Measurements from ENCODE around the gene FBXO40. TPM values are rescaled to one million over a fixed set of nuclear protein-coding genes. Genes with fewer than 3 reads are reported as not detected.
A peak's percentile ranks its signal among the peaks of the same experiment; 100 is the strongest.

Gene FBXO40
- total and polyA plus RNA-seq, 12 donors, result 2.9 to 279 (median 217) TPM

GRCh38 chr3:121627622-121628021, 34.4 kb downstream of the FBXO40 start:
- 63 to 68% methylated on average over 3 of the region's 3 CpGs for whole genome bisulfite sequencing, 2 donors
- H3K4me1 ChIP-seq, result peaks cover 0 to 51% (median 14%) of the 10 kb centered on the region in 9 donors
- intact Hi-C loops (cut with DNase I), result no loop called here
- peak overlapping the region in 3 of 10 donors; percentile 35 to 52 (median 48) for H3K27ac ChIP-seq
- H3K9me3 ChIP-seq, result no peaks in the 10 kb centered on the region
- DNase-seq (no peak), ATAC-seq (peak in 2 of 8 donors; percentile 34 to 35)
- H3K27me3 ChIP-seq, result no peaks in the 10 kb centered on the region
- no peak overlapping the region for H3K4me3 ChIP-seq
- TF ChIP-seq CTCF (IDR thresholded peaks at IDR 0.05), result no peak
- H3K36me3 ChIP-seq, result peaks cover 0 to 39% (median 0%) of the 10 kb centered on the region in 9 donors

- 55 to 70% methylated on average over 6 of the region's 6 CpGs for WGBS, 2 donors
- H3K4me1 ChIP-seq, result peaks cover 0 to 44% (median 14%) of the 10 kb centered on the region in 9 donors
- no peak for TF ChIP-seq CTCF (IDR thresholded peaks at IDR 0.05)
- intact Hi-C loops (cut with DNase I), result no loop called here
- ATAC-seq, result peak; percentile 57 to 88 (median 64)
- peak overlapping the region in 9 of 10 donors; percentile 13 to 56 (median 41) for H3K27ac ChIP-seq
- no peak overlapping the region for H3K4me3 ChIP-seq
- no peaks in the 10 kb centered on the region for H3K27me3 ChIP-seq
- peak in 1 of 2 donors; percentile 15 for DNase-seq
- H3K36me3 ChIP-seq, result peaks cover 0 to 51% (median 0%) of the 10 kb centered on the region in 9 donors
- H3K9me3 ChIP-seq, result no peaks in the 10 kb centered on the region
These were observed 36.4 kb downstream of the FBXO40 start for GRCh38 chr3:121629601-121630000.

GRCh38 chr3:121630355-121630754, 37.2 kb downstream of the FBXO40 start:
- intact Hi-C loops (cut with DNase I), result no loop called here
- TF ChIP-seq CTCF (IDR thresholded peaks at IDR 0.05), result no peak

GRCh38 chr3:121637922-121638321, 44.7 kb downstream of the FBXO40 start:
- Histone ChIP-seq H3K27ac (no peak overlapping the region), H3K4me1 (no peaks in the 10 kb centered on the region), H3K36me3 (peaks cover 0 to 98% (median 0%) of the 10 kb centered on the region in 9 donors), H3K4me3 (no peak overlapping the region), H3K9me3 (no peaks in the 10 kb centered on the region), H3K27me3 (no peaks in the 10 kb centered on the region)
- 100% methylated on average over 1 of the region's 1 CpG for WGBS, 2 donors
- ATAC-seq (no peak), DNase-seq (no peak)
- intact Hi-C loops (cut with DNase I), result no loop called here
- TF ChIP-seq CTCF (IDR thresholded peaks at IDR 0.05), result no peak

More at GRCh38 chr3:121630355-121630754, 37.2 kb downstream of the FBXO40 start:
- Histone ChIP-seq H3K4me1 (peaks cover 0 to 37% (median 14%) of the 10 kb centered on the region in 9 donors), H3K36me3 (peaks cover 0 to 58% (median 0%) of the 10 kb centered on the region in 9 donors), H3K9me3 (no peaks in the 10 kb centered on the region), H3K27me3 (no peaks in the 10 kb centered on the region), H3K27ac (peak overlapping the region in 3 of 10 donors; percentile 22 to 44 (median 41)), H3K4me3 (no peak overlapping the region)
- DNase-seq (no peak), ATAC-seq (no peak)
- WGBS, 2 donors, result 89 to 92% methylated on average over 1 of the region's 1 CpG

Measured in heart right ventricle (tissue), 16 donors.